Effector memory CD8-positive, alpha-beta T cell (primary cell): ENCODE measurements around the gene DYNLL1.
"Not testable (repeated sequence)": the region's sequence is repeated elsewhere in the genome, so short reads cannot be mapped to it uniquely, and the experiment has no call there.

Source experiments
- ATAC-seq: fragments of 150-1000 bp; cut with Tn5 transposase; replicated peaks from 2 replicates; pipeline ENCODE4 v1.10.0; 2021; ENCODE audit warnings: mild to moderate bottlenecking, moderate library complexity
- DNase-seq, 3 experiments: peaks; one replicate each; pipeline ENCODE4 v3.0.0; 2021
- H3K27ac Mint-ChIP-seq, 2 donors: one replicate each; pipeline ENCODE4 v1.8.0; 2022; ENCODE audit warnings: mild to moderate bottlenecking in 2 of 2, mixed read lengths in 2 of 2, moderate library complexity in 2 of 2
- H3K27me3 Mint-ChIP-seq, 2 donors: one replicate each; pipeline ENCODE4 v1.8.0; 2022; ENCODE audit warnings: mixed read lengths in 2 of 2
- H3K36me3 Mint-ChIP-seq: one replicate; pipeline ENCODE4 v1.8.0; 2022; ENCODE audit warnings: mild to moderate bottlenecking, moderate library complexity, mixed read lengths; ENCODE audit not compliant: insufficient read depth
- H3K4me1 Mint-ChIP-seq, 2 donors: one replicate each; pipeline ENCODE4 v1.8.0; 2022; ENCODE audit warnings: low read depth in 2 of 2, mixed read lengths in 2 of 2
- H3K4me3 Mint-ChIP-seq, 2 donors: one replicate each; pipeline ENCODE4 v1.8.0; 2022; ENCODE audit warnings: mild to moderate bottlenecking in 2 of 2, mixed read lengths in 2 of 2, moderate library complexity in 2 of 2
- H3K9me3 Mint-ChIP-seq, 2 donors: one replicate each; pipeline ENCODE4 v1.8.0; 2022; ENCODE audit warnings: mixed read lengths in 2 of 2
- total RNA-seq, 9 experiments: gene quantifications; one replicate each; lab custom pipeline; 2026; lab: John Stamatoyannopoulos, UW

DYNLL1 gene
- 31.2 to 84.9 (median 45.2) reads per million in 9 experiments for total RNA-seq

DNA sequence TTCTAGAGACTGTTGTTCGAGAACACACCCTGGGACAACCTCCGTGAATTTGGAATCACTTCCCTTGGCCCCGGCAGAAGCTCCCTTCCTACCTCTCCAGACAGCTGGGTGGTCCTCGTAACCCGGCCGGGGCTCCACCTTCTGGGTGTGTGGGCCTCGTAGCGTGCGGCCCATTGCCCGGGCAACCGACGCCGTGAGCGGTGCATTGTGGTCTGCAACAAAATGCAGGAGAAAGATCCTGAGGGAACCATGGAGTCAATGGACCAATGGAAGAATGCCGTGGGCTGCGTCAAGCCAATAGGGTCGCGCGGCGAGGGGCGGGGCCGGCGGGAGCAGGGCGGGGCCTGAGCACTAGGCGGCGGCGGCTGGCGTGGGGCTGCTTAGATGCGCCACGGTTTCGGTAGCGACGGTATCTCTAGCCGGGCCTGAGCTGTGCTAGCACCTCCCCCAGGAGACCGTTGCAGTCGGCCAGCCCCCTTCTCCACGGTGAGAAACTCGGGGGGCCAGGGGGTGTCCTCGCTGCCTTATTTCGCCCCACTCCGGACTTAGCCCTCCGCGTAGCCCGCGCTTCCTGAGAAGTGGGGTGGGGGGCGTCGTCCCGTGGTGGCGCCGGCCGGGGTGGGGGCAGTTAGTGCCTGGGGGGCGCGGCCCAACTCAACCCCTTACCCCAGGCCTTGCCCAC is at the start of gene DYNLL1:
DYNLL1 (plus strand) TSS at position 383 of the 682 bp plus-strand sequence. CDS start 309 bp downstream, outside the sequence.
- peak within 1 kb of the TSS; percentile 87 to 93 for H3K27ac Mint-ChIP-seq
- peak; percentile 93 for ATAC-seq
- peak within 1 kb of the TSS; percentile 90 to 92 for H3K4me3 Mint-ChIP-seq
- no peaks in the 10 kb centered on the region for H3K9me3 Mint-ChIP-seq
- H3K27me3 Mint-ChIP-seq: no peaks in the 10 kb centered on the region
- peaks cover 23 to 41% of the 10 kb centered on the region in 2 donors for H3K4me1 Mint-ChIP-seq
- H3K36me3 Mint-ChIP-seq: peaks cover 30% of the 10 kb centered on the region
- peak; percentile 98 to 99 (median 99) for DNase-seq

DNA sequence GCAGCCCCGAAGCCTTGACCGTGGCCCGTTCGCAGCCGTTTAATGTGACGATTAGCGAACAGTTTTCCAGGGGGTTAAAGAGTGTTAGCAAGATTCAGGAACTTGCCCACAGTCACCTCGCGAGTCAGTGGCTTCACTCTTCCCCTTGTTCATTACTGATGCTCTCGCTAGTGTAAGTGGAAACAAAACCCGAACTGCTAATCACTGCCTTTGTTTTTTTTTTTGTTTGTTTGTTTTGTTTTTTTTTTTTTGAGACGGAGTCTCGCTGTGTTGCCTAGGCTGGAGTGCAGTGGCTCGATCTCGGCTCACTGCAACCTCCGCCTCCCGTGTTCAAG is 49.1 kb upstream of the DYNLL1 start:
- H3K27me3 Mint-ChIP-seq, H3K9me3 Mint-ChIP-seq, DNase-seq: not testable (repeated sequence)
- peaks cover 58% of the 10 kb centered on the region for H3K36me3 Mint-ChIP-seq
- ATAC-seq: peak; percentile 28
- H3K27ac Mint-ChIP-seq: peak overlapping the region; percentile 92 to 99
- H3K4me1 Mint-ChIP-seq: peaks cover 18 to 19% of the 10 kb centered on the region in 2 donors
- H3K4me3 Mint-ChIP-seq: peak overlapping the region; percentile 96 to 99

DNA sequence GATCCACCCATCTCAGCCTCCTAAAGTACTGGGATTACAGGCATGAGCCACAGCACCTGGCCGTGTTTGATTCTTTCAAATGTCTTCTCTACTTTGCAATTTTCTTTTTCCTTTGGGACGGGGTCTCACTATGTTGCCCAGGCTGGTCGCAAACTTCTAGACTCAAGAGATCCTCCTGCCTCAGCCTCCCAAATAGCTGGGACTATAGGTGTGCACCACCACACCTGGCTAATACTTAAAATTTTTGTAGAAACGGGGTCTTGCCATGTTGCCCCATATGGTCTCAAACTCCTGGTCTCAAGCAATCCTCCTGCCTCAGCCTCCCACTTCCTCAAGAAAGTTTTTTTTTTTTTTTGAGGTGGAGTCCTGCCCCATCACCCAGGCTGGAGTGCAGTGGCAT is 47.9 kb upstream of the DYNLL1 start:
- DNase-seq (no peak), ATAC-seq (no peak)
- no peaks in the 10 kb centered on the region for H3K27me3 Mint-ChIP-seq
- H3K4me3 Mint-ChIP-seq: peak overlapping the region; percentile 96 to 99
- no peaks in the 10 kb centered on the region for H3K9me3 Mint-ChIP-seq
- peaks cover 18 to 19% of the 10 kb centered on the region in 2 donors for H3K4me1 Mint-ChIP-seq
- H3K36me3 Mint-ChIP-seq: peaks cover 58% of the 10 kb centered on the region
- H3K27ac Mint-ChIP-seq: peak overlapping the region; percentile 92 to 99

DNA sequence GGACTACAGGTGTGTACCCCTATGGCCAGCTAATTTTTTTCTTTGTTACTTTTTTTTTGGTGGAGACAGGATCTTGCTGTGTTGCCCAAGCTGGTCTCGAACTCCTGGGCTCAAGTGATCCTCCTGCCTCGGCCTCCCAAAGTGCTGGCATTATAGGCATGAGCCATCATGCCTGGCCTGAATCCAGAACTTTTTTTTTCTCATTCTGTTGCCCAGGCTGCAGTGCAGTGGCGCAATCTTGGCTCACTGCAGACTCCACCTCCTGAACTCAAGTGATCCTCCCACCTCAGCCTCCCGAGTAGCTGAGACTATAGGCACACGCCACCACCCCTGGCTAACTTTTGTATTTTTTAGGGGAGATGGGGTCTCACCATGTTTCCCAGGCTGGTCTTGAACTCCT is 43.4 kb upstream of the DYNLL1 start:
- peaks cover 59% of the 10 kb centered on the region for H3K36me3 Mint-ChIP-seq
- H3K27me3 Mint-ChIP-seq, DNase-seq, H3K4me1 Mint-ChIP-seq, H3K27ac Mint-ChIP-seq, ATAC-seq, H3K4me3 Mint-ChIP-seq, H3K9me3 Mint-ChIP-seq: not testable (repeated sequence)

DNA sequence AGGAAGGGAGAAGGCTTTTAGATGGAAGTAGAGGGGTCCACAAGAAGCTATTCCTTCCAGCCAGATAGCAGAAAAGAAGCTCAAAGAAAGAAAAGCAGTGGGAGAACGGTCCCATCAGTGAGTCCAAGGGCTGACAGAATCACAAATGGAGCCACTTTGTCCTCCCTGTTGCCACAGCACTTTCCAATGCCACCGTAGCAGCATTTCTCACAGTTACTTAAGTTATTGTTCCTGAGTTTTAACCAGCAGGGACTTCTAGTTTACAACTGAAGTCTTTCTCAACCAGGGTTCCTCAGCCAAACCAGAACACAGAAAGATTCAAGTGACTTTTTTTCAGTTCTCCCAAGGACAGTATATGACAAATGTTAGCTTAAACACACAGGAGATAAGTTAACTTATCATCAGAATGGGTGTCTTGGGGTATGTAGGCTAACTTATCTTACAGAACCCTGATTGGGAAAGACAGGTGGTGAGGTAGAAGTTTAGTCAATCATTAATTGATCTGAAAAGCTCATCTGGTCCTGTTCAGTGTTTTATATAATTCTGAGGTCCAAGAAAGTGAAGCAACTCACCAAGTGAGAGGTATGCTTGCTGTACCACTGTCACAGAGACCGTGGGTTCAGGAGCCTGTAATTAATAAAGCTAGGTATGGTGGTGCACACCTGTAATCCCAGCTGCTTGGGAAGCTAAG is 42.7 kb upstream of the DYNLL1 start:
- no peak overlapping the region for H3K27ac Mint-ChIP-seq
- ATAC-seq (no peak), DNase-seq (no peak)
- no peaks in the 10 kb centered on the region for H3K9me3 Mint-ChIP-seq
- H3K36me3 Mint-ChIP-seq: peaks cover 59% of the 10 kb centered on the region
- H3K4me1 Mint-ChIP-seq: no peaks in the 10 kb centered on the region
- H3K4me3 Mint-ChIP-seq: no peak overlapping the region
- no peaks in the 10 kb centered on the region for H3K27me3 Mint-ChIP-seq

DNA sequence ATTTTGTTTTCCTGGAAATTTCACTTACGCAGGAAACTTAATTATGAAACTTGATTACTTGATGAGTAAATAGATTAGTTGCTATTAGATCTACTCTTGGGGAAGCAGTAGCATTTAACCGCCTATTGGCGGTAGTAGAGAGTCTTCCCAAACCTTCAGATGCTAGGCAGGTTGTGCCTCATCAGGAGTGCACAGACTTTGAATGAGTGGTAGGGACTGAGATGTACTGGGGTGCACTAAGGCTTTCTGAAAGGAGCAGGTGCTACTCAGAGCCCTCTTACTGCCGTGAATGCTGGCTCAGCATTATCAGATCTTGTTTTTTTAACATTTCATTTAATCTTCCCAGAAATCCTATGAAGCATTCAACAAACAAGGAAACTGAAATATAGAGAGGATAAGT is 41.9 kb upstream of the DYNLL1 start:
- ATAC-seq: peak; percentile 97
- H3K4me3 Mint-ChIP-seq: no peak overlapping the region
- H3K9me3 Mint-ChIP-seq: no peaks in the 10 kb centered on the region
- peaks cover 59% of the 10 kb centered on the region for H3K36me3 Mint-ChIP-seq
- H3K27me3 Mint-ChIP-seq: no peaks in the 10 kb centered on the region
- no peaks in the 10 kb centered on the region for H3K4me1 Mint-ChIP-seq
- no peak for DNase-seq
- no peak overlapping the region for H3K27ac Mint-ChIP-seq

DNA sequence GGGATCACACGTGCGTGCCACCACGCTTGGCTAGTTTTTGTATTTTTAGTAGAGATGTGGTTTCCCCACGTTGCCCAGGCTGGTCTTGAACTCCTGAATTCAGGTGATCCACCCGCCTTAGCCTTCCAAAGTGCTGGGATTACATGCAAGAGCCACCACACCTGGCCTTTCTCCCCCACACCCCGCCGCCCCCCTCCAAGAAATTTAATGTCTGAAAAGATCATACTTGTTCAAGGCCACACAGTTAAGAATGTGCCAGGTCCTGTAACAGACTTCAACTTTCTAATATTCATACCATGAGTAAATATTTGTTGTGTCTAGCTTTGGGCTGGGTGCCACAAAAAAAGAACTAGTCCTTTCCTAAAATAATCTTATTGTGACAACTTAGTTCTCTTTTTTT is 40.6 kb upstream of the DYNLL1 start:
- ATAC-seq: no peak
- Mint-ChIP-seq H3K36me3 (peaks cover 69% of the 10 kb centered on the region), H3K27ac (peak overlapping the region; percentile 20 to 44), H3K27me3 (no peaks in the 10 kb centered on the region), H3K4me1 (no peaks in the 10 kb centered on the region), H3K9me3 (no peaks in the 10 kb centered on the region), H3K4me3 (no peak overlapping the region)
- no peak for DNase-seq

DNA sequence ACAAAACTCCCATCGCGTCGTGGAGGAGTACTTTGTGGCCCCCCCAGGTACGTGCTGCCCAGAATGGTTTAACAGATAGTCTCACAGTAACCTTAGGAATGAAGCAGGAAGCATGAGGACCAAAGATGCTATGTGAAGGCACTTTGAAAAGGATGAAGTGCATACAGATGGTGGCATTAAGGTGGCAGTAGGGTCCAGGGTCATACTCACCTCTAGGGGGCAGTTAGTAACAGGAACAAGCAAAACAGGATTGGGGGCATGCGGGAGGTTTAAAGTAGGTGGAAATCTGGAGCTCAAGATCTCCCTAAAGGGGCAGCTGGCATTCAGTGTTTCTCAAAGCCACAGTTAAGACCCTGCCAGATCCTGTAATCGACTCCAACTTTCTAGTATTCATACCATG is 38.8 kb upstream of the DYNLL1 start:
- DNase-seq (no peak), ATAC-seq (peak; percentile 27)
- Mint-ChIP-seq H3K9me3 (no peaks in the 10 kb centered on the region), H3K27ac (peak overlapping the region; percentile 26 to 62), H3K4me1 (no peaks in the 10 kb centered on the region), H3K27me3 (no peaks in the 10 kb centered on the region), H3K36me3 (peaks cover 77% of the 10 kb centered on the region), H3K4me3 (no peak overlapping the region)

DNA sequence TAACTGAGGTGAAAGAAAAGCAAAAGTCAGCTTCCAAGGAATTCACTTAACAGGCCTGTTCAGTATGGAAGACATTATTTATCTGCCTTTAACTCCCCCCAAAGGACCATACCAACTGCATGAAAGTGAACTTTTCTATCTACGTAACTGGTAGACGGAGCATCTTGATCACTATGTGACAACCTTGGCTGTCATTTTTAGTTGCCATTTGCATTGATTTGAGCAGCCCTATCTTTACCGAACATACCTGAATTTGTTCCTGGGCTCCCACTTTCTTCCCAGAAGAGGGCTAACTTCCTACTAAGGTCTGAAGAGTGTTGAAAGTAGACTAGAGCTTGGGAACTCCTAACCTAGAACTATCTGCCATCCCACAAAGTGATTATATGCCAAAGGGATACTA is 35.8 kb upstream of the DYNLL1 start:
- Mint-ChIP-seq H3K27me3 (no peaks in the 10 kb centered on the region), H3K36me3 (peaks cover 92% of the 10 kb centered on the region), H3K4me1 (no peaks in the 10 kb centered on the region), H3K4me3 (no peak overlapping the region), H3K27ac (no peak overlapping the region), H3K9me3 (no peaks in the 10 kb centered on the region)
- ATAC-seq: no peak
- no peak for DNase-seq

DNA sequence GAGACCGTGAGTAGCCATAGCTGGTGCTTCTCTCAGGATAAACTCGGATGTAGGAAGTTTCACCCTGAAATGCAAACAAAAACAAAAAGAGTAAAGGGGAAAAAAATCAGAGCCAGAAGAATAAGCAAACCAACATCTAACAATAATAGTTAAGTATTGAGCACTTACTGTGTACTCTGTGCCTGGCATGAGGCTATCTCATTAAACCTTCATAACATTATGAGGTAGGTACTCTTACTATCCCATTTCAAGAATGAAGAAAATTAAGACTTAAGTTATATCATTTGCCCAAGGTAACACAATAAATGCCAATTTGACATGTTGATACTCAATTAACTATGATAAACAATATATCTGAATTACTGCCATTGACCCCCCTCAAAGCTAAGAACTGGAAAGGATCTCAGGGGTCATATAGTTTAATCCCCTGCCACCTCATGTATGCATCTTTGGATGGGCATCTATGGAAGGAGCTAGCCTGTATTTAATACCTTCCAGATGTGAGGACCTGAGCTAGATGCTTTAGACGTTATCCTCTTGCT is 33.7 kb upstream of the DYNLL1 start:
- peaks cover 96% of the 10 kb centered on the region for H3K36me3 Mint-ChIP-seq
- H3K27me3 Mint-ChIP-seq: no peaks in the 10 kb centered on the region
- peaks cover 5 to 9% of the 10 kb centered on the region in 2 donors for H3K4me1 Mint-ChIP-seq
- no peak overlapping the region for H3K4me3 Mint-ChIP-seq
- peak overlapping the region in 1 of 2 donors; percentile 32 for H3K27ac Mint-ChIP-seq
- no peak for DNase-seq
- no peaks in the 10 kb centered on the region for H3K9me3 Mint-ChIP-seq
- ATAC-seq: no peak

DNA sequence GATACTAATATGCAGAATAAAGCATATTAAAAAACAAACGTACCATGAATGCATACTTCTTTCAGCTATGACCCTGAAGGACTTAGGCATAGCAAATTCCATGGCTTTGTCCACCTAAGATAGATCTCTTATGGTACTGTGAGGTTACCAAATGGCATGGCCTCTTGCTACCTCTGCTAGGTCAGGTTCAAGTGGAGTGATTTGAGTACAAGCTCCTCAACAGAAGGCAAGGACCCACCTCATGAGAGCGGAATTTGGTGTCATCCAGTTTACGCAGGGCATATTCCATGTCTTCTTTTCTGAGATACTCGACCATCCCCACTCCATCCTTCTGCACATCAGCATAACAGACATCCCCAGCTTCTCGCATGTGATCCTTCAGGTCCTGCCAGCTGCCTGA is 32.2 kb upstream of the DYNLL1 start:
- H3K27ac Mint-ChIP-seq: no peak overlapping the region
- no peaks in the 10 kb centered on the region for H3K9me3 Mint-ChIP-seq
- DNase-seq (no peak), ATAC-seq (no peak)
- peaks cover 91% of the 10 kb centered on the region for H3K36me3 Mint-ChIP-seq
- H3K4me1 Mint-ChIP-seq: peaks cover 17 to 21% of the 10 kb centered on the region in 2 donors
- H3K27me3 Mint-ChIP-seq: no peaks in the 10 kb centered on the region
- H3K4me3 Mint-ChIP-seq: no peak overlapping the region

DNA sequence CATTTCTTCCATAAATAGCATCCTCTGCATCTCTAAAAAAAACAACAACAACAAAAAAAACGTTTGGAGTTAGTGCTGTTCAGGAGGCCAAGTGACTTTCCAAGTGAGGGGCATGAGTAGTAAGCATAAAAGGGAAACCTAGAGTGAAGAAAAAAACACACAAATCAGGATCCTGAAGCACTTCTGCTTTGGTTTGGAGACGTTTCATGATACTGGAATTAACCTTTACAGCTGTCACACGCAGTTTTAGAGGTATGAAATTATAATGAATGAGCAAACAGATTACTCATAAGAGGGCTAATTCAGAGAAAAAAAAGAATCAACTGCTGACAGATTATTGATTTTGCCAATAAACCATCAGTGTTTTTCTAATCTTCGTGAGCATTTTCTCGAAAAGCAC is 30.2 kb upstream of the DYNLL1 start:
- Mint-ChIP-seq H3K27ac (no peak overlapping the region), H3K4me1 (peaks cover 27% of the 10 kb centered on the region in 2 donors), H3K4me3 (peak overlapping the region in 1 of 2 donors; percentile 12), H3K27me3 (no peaks in the 10 kb centered on the region), H3K36me3 (peaks cover 83% of the 10 kb centered on the region), H3K9me3 (no peaks in the 10 kb centered on the region)
- ATAC-seq (no peak), DNase-seq (no peak)

DNA sequence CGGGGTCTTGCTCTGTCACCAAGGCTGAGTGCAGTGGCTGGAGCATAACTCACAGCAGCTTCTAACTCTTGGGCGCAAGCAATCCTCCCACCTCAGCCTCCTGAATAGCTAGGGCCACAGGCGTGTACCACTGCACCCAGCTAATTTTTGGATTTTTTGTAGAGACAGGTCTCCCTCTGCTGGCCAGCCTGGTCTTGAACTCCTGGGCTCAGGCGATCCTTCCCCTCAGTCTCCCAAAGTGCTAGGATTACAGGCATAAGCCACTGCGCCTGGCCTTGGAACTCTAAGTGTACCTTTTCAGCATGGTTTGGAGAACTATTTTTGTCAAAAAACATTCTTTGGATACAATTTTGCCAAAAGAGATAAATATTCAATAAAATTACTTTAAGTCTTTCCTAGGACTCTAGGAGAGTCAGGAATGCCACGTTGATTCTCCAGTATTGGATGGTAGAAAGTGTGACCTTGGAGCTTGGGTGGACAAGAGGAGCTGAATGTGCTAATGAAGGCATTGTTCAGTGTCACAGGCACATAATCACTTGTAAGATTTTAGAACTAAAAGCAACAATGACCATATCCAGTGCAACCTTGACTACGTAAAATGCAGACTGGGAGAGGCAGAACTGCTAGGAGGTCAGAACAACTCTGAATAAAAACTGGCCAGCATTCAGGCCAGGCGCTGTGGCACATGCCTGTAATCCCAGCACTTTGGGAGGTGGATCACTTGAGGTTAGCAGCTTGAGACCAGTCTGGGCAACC is 29.2 kb upstream of the DYNLL1 start:
- peak overlapping the region in 1 of 2 donors; percentile 92 for H3K27ac Mint-ChIP-seq

More for the DNA sequence above, 29.2 kb upstream of the DYNLL1 start:
- peaks cover 28 to 30% of the 10 kb centered on the region in 2 donors for H3K4me1 Mint-ChIP-seq
- peak overlapping the region; percentile 88 to 92 for H3K4me3 Mint-ChIP-seq
- no peaks in the 10 kb centered on the region for H3K9me3 Mint-ChIP-seq
- no peak for ATAC-seq
- H3K36me3 Mint-ChIP-seq: peaks cover 78% of the 10 kb centered on the region
- peak; percentile 27 to 44 (median 36) for DNase-seq
- no peaks in the 10 kb centered on the region for H3K27me3 Mint-ChIP-seq
